ENCODE data around the gene GBP4.

DNA sequence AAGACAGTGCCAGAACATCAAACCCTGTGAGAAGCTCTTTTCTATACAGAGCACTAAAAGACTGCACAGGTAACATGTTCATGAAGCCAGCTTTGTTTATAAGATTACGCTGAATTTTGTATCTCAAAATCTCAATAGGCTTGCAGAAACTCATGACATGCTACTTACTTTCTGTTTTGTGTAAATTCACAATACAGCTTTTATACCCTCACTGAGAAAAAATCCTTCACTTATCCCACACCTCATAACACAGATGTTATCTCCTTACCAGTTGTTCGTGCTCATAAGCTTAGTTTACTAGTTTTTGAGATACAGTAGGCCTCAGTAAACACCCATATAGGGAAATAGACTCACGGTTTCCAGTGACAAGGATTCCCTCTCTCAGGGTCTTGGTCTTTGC lies 48.8 kb downstream of the GBP4 start:
- TF ChIP-seq, protein P1, sequence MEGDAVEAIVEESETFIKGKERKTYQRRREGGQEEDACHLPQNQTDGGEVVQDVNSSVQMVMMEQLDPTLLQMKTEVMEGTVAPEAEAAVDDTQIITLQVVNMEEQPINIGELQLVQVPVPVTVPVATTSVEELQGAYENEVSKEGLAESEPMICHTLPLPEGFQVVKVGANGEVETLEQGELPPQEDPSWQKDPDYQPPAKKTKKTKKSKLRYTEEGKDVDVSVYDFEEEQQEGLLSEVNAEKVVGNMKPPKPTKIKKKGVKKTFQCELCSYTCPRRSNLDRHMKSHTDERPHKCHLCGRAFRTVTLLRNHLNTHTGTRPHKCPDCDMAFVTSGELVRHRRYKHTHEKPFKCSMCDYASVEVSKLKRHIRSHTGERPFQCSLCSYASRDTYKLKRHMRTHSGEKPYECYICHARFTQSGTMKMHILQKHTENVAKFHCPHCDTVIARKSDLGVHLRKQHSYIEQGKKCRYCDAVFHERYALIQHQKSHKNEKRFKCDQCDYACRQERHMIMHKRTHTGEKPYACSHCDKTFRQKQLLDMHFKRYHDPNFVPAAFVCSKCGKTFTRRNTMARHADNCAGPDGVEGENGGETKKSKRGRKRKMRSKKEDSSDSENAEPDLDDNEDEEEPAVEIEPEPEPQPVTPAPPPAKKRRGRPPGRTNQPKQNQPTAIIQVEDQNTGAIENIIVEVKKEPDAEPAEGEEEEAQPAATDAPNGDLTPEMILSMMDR (IDR thresholded peaks at IDR 0.05): no peak
- TF ChIP-seq POLR2A (IDR thresholded peaks at IDR 0.05): no peak
- TF ChIP-seq POLR2AphosphoS5 (IDR thresholded peaks at IDR 0.05): no peak

Data from prostate gland (tissue), 2 donors.